Activated CD8-positive, alpha-beta memory T cell treated with anti-CD3 and anti-CD28 coated beads, Interleukin-2, amount 50 U/mL, for 48 hours (primary cell): ENCODE data around the gene OR2M7.
"Not testable (repeated sequence)": the region's sequence is repeated elsewhere in the genome, so short reads cannot be mapped to it uniquely, and the experiment has no call there.

Source experiments
- DNase-seq: peaks from one replicate; pipeline ENCODE4 v3.0.0-alpha.2; 2020

The OR2M7 gene, protein sequence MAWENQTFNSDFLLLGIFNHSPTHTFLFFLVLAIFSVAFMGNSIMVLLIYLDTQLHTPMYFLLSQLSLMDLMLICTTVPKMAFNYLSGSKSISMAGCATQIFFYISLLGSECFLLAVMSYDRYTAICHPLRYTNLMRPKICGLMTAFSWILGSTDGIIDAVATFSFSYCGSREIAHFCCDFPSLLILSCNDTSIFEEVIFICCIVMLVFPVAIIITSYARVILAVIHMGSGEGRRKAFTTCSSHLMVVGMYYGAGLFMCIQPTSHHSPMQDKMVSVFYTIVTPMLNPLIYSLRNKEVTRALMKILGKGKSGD

DNA sequence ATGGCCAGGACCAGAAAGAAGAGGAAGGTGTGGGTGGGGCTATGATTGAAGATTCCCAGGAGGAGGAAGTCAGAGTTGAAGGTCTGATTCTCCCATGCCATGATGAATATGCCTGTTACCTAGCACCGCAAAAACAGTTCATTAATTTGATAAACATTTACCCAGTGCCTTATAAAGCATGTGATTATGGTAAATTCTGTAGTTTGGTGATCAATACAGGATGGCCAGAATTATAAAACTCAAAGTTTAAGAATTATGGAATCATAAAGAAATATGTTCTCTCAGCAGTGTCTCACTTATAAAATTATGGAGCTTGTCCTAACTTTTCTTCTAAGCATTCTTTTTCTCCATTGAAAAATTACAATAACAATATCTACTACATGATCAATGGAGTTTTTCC is at the start of gene OR2M7:
OR2M7 (minus strand) TSS at position 101 of the 400 bp plus-strand sequence; CDS start at position 101, 0 bp downstream.
- no peak for DNase-seq

DNA sequence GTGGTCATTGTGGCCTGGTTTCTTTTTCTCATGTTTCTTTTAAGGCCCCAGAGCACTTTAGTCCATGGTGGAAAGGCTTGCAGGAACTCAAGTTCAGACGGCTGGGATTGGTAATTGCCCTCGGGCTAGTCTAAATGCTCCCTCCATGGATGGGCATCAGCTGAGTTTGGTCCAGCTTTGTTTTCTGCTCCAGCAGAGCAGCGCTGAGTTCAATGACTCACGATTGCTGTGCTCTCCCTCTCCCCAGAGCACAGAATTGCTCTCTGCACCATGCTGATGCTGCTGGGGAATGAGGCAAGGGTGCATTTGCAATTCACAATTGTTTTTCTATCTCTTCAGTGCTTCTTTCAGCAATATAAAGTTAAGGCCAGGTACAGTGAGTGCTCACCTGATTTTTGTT is 49.4 kb upstream of the OR2M7 start:
- no peak for DNase-seq

DNA sequence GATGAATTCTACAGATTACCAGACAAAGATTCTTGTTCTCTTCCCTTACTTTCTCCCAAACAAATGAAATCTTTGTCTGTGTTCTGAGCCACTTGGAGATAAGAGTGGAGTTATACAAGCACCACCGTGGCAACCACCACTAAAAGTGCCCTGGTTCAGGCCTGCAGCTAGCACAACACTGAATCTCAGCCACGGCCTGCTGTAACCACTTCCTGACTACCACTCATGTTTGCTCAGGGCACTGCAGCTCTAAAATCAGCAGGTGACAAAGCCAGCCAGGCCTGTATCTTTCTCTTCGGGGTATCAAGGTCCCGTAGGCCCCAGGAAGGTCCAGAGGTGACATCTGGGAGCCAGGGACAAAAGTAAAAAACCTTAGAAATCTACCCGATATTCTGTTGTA is 48.0 kb upstream of the OR2M7 start:
- no peak for DNase-seq

DNA sequence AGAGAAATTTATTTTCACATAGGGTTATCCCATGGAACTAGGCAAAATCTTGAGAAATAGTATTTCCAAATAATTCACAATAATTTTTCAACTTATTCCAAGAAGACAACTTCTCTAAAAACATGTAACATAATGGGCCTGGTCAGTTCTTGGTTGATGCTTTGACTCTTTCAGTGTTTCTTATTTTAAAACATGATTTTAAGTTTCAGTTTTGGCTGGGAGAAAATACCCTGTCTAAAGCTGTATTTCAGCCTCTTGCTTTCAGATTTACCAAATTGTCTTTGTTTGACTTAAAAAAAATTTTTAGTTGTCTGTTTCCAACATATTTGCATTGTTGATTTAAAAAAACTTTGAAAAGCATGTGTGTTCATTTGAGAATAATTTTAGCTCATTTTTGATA is 42.2 kb upstream of the OR2M7 start:
- no peak for DNase-seq

DNA sequence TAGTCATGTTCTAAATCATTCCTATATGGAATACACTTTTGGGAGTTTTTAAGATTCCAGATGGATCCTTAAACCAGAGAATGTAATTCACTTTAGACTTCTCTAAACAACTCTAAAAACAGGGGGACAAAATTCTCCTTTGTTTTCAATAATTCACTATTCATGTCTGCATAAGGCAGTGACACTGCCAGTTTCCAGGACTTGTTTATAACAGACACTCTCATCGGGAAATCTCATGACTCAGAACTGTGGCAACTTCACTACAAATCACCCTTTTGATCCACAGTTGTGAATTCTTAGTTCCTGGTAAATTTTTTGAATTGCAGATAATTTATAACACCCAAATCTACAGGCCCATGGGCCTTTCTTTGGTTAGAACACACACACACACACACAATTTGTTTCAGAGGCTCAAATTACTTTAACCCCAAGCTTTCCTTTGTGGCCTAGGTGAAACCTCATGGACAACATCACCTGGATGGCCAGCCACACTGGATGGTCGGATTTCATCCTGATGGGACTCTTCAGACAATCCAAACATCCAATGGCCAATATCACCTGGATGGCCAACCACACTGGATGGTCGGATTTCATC is 36.9 kb upstream of the OR2M7 start, which contains the start of gene OR2T4:
OR2T4 (plus strand) TSS at position 545 of the 595 bp plus-strand sequence; CDS start at position 545, 0 bp downstream.
- no peak for DNase-seq

DNA sequence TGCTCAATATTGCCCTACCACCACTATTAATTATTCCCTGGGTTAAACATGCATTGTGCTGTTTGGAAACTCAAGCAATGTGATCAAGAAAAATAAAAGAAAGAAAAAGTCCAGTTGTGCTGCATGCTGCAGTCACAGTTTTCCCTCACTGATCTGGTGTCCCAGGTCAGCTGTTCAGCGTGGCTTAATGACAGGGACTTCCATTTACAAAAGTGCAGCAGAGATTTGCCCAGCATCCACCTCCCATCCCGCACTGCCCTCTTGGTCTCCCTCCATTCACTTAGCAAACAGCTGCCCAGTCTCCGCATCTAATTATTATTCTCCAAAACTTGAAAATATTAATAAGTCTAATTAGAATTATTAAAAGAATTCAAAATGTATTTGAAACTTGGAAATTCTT is 35.0 kb upstream of the OR2M7 start:
- DNase-seq = no peak

DNA sequence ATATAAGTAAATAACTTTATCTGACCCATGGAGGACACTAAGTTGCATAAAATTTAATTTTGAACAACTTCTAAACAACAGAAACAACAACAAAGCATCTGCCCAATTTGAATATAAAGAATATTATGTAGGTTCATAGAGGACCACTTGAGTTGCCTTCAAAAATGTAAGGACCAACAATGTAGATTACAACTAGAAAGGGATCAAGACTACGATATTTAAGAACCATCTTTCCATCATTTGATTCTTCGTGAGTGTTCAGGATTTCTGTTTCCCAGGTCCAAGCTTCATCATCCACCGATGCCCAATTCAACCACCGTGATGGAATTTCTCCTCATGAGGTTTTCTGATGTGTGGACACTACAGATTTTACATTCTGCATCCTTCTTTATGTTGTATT is 24.1 kb upstream of the OR2M7 start, which contains the start of gene OR14C36:
OR14C36 (plus strand) TSS at position 301 of the 400 bp plus-strand sequence; CDS start at position 301, 0 bp downstream.
- no peak for DNase-seq

DNA sequence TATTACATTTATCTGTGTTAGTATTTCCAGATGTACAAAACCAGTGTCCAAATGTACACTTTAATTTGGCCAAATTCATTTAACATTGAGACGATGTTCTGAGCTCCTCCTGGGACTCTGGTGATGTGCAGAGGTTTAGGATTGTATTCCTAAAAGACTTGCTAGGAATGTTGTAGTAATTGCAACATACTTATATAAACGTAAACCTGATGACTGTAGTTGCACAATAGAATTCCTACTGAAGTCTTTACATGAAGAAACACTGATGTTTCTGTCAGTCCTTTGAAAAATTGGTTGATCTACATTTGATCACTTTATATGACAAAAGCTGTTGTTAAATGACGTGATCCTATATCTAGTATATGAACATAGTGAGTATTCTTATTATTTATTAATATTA is 19.1 kb upstream of the OR2M7 start:
- DNase-seq = no peak

DNA sequence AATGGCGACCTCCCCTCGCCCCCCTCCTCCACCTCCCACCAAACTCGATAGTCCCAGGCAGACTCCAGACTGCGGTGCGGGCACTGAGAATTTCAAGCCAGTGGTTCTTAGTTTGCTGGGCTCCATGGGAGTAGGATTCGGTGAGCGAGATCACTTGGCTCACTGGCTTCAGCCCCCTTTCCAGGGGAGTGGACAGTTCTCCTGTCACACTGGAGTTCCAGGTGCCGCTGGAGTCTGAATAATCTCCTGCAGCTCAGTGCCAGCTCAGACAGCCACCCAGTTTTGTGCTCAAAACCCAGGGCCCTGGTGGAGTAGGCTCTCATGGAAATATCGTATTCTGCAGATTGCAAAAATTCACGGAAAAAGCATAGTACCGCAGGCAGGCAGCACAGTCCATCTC is 7.6 kb downstream of the OR2M7 start:
- DNase-seq = no peak

DNA sequence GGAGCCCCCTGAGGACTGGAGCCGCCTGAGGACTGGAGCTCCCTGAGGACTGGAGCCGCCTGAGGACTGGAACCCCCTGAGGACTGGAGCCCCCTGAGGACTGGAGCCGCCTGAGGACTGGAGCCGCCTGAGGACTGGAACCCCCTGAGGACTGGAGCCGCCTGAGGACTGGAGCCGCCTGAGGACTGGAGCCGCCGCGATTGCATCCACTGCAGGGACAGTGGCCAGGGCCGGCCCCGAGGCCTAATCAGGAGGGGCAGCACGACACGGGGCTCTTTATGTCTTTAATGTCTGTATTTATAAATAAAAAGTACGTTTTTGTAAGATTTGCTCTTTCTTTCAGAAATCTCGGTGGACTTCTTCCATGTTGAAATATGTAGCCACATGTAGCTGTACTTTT is 17.6 kb downstream of the OR2M7 start:
- not testable (repeated sequence) for DNase-seq

DNA sequence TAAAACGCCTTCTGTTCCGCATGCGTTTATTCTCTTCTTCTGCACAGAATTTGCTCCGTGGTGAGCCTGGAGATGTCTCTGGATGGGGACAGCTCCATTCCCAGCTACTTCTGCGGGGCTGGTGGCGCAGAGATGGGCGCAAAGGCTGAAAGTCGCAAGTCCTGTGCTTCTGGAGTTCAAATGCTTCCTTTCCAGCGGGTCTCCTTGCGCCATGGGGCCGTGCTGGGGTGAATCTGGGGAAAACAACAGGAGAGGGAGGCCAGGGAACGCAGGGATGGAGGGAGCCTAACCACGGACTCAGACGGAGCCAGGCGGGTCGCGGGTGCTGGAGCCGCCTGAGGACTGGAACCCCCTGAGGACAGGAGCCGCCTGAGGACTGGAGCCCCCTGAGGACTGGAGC is 18.3 kb downstream of the OR2M7 start:
- DNase-seq = no peak

DNA sequence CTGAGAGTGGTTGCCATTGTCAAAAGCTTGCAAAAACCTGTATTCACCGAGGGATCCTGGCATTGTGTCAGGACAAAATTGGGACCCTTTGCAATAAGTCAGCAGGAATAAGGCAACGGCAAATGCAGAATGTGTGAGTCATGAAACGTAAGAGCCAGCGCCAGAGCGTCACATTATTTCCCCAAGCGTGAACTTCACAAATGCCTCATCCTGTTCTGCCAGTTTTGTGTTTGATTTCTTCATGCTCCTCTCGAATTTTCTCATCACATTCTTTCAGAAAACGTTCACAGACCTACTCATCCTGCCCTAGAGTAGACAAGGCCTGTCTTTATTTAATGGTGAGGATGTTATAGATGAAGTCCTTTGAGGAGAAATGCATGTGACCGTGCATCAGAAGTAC is 18.7 kb downstream of the OR2M7 start:
- not testable (repeated sequence) for DNase-seq

DNA sequence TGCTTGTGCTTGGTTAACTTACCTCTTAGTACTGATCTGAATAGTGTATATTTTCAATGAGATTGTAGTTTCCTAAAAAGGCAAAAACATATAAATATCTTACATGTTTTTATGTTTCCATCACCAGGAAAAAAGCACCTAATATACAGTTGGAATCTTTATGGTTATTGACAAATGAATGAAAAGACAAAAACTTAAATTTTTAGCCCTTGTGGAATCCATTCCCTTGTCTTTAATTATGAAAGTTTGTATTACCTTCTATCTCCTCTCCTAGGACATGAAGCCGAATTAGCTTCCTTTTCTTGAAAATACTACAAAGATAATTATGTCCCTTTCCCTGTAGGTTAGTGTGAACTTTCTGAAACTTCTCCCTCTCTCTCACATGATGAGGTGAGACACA is 21.0 kb downstream of the OR2M7 start, which contains the start of gene OR2T12:
OR2T12 (minus strand) TSS at position 101 of the 400 bp plus-strand sequence. CDS start 7,846 bp downstream, outside the sequence.
- no peak for DNase-seq

DNA sequence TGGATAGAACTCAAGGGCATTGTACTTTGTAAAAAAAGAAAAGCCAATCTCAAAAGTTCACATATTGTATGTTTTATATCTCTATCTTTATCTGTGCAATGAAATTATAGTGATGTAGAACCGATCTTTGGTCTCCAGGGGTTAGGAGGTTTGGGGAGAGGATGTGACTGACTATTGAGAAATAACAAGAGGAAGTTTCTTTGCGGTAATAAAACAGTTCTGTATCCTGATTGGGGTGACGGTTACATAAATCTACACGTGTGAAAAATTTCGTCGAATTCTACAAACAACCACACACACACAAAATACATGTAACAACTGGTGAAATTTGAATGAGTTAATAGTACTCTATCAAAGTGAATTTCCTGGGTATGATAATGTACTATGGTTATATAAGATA is 36.0 kb downstream of the OR2M7 start:
- DNase-seq = no peak

DNA sequence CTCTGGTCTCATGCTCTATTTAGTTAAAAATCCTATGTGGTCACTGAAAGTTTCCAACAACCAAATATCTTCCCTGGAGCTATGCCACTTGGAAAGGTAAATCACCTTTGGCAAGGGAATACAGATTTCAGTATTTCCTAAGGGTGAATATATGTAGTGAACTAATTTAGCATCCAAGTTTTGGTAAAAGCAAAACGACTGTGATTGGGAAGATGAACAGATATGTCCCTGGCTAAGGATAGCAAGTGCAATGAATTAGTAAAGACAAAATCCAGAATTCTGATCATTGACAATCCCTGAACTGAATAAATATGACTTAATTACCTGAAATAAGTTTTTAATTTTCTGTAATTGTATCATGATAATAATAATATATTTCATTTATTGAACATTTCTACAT is 46.5 kb downstream of the OR2M7 start, which contains the start of gene OR2T33:
OR2T33 (minus strand) TSS at position 101 of the 400 bp plus-strand sequence. CDS start 4,162 bp downstream, outside the sequence.
- DNase-seq = no peak
